Measurements from ENCODE around the gene SPHK2. TPM values are rescaled to one million over a fixed set of nuclear protein-coding genes. Genes with fewer than 3 reads are reported as not detected.
"Not testable (repeated sequence)": the region's sequence is repeated elsewhere in the genome, so short reads cannot be mapped to it uniquely, and the experiment has no call there.

SPHK2 gene
- total RNA-seq, 2 donors from 2014 or later, result 6.2 to 8.0 TPM

- no peak for DNase-seq (ENCODE audit: low spot score)
- Histone ChIP-seq H3K27ac (no peak overlapping the region), H3K27me3 (no peaks in the 10 kb centered on the region), H3K4me1 (peaks cover 0 to 6% of the 10 kb centered on the region in 2 donors), H3K9me3 (no peaks in the 10 kb centered on the region), H3K36me3 (no peaks in the 10 kb centered on the region), H3K4me3 (no peak overlapping the region)
- TF ChIP-seq CTCF (IDR thresholded peaks at IDR 0.05), result no peak
These were observed 57.6 kb downstream of the SPHK2 start for GRCh38 chr19:48676887-48677286.

GRCh38 chr19:48678201-48678600 is 58.9 kb downstream of the SPHK2 start:
- H3K36me3 ChIP-seq, result no peaks in the 10 kb centered on the region
- no peaks in the 10 kb centered on the region for H3K27me3 ChIP-seq
- H3K9me3 ChIP-seq, result no peaks in the 10 kb centered on the region
- no peak for DNase-seq (ENCODE audit: low spot score)
- peaks cover 0 to 6% of the 10 kb centered on the region in 2 donors for H3K4me1 ChIP-seq
- no peak overlapping the region for H3K27ac ChIP-seq
- TF ChIP-seq CTCF (IDR thresholded peaks at IDR 0.05), result no peak
- H3K4me3 ChIP-seq, result no peak overlapping the region

- DNase-seq (ENCODE audit: low spot score); H3K4me3 ChIP-seq; H3K9me3 ChIP-seq; H3K4me1 ChIP-seq; H3K27me3 ChIP-seq; H3K27ac ChIP-seq; H3K36me3 ChIP-seq: not testable (repeated sequence)
These were observed 60.7 kb downstream of the SPHK2 start for GRCh38 chr19:48680006-48680405.

Other genes with a start within 250 kb of the SPHK2 start
- gene KDELR1, start 228.0 kb upstream of the SPHK2 start, total RNA-seq, result 10 to 100 TPM; 74.1 to 82.0 TPM
- gene GRIN2D, start 225.8 kb upstream of the SPHK2 start, total RNA-seq, result under 1 TPM; 0.31 to 0.33 TPM
- gene GRWD1, start 173.5 kb upstream of the SPHK2 start, total RNA-seq, result 10 to 100 TPM; 10.8 to 19.8 TPM
- under 1 TPM; 0.26 to 0.31 TPM for gene KCNJ14, start 163.9 kb upstream of the SPHK2 start, total RNA-seq
- 10 to 100 TPM; 13.3 to 22.5 TPM for gene CYTH2, start 150.1 kb upstream of the SPHK2 start, total RNA-seq
- 1 to 10 TPM; 1.3 to 1.6 TPM for gene LMTK3, start 107.7 kb upstream of the SPHK2 start, total RNA-seq
- gene SULT2B1, start 67.3 kb upstream of the SPHK2 start, total RNA-seq, result not detected
- not detected for gene SPACA4, start 12.8 kb upstream of the SPHK2 start, total RNA-seq
- gene FAM83E, start 4.4 kb upstream of the SPHK2 start, total RNA-seq, result not detected
- gene RPL18, start 328 bp upstream of the SPHK2 start, total RNA-seq, result 1,000 to 10,000 TPM in 1 of 2 donors, 100 to 1,000 TPM in 1; 846 to 1,334 TPM
- 1 to 10 TPM; 2.8 to 5.9 TPM for gene DBP, start 17.9 kb downstream of the SPHK2 start, total RNA-seq
- gene CA11, start 26.7 kb downstream of the SPHK2 start, total RNA-seq, result 10 to 100 TPM in 1 of 2 donors, 1 to 10 TPM in 1; 3.4 to 13.3 TPM
- gene NTN5, start 53.5 kb downstream of the SPHK2 start, total RNA-seq, result under 1 TPM in 1 of 2 donors, not detected in 1; 0.16 TPM
- not detected for gene FUT2, start 76.5 kb downstream of the SPHK2 start, total RNA-seq
- gene MAMSTR, start 100.2 kb downstream of the SPHK2 start, total RNA-seq, result 1 to 10 TPM in 1 of 2 donors, under 1 TPM in 1; 0.70 to 2.4 TPM
- 10 to 100 TPM; 13.6 to 22.9 TPM for gene RASIP1, start 121.1 kb downstream of the SPHK2 start, total RNA-seq
- gene IZUMO1, start 127.4 kb downstream of the SPHK2 start, total RNA-seq, result not detected
- 1 to 10 TPM; 3.1 to 3.3 TPM for gene FUT1, start 133.1 kb downstream of the SPHK2 start, total RNA-seq
- gene FGF21, start 136.0 kb downstream of the SPHK2 start, total RNA-seq, result not detected
- 10 to 100 TPM; 32.3 to 37.5 TPM for gene BCAT2, start 191.5 kb downstream of the SPHK2 start, total RNA-seq
- 1 to 10 TPM; 3.7 to 6.3 TPM for gene HSD17B14, start 217.0 kb downstream of the SPHK2 start, total RNA-seq
- gene PLEKHA4, start 249.1 kb downstream of the SPHK2 start, total RNA-seq, result 10 to 100 TPM; 22.4 to 25.1 TPM

Measured in right atrium auricular region (tissue), 2 donors.